GM13976 (cell line): Measurements from ENCODE around the gene GGPS1.

Experiments used
- DNase-seq: peaks from one replicate; pipeline ENCODE4 v3.0.0; 2012; ENCODE audit warnings: low spot score
- CTCF ChIP-seq: IDR thresholded peaks from 2 replicates; pipeline ENCODE4 v1.5.1; 2012; ENCODE audit warnings: borderline replicate concordance, mild to moderate bottlenecking; ENCODE audit not compliant: insufficient read depth; ENCODE audit errors: extremely low read depth, missing control alignments, control extremely low read depth
- in situ Hi-C: fragments of 300-500 bp; cut with MboI; formaldehyde crosslinking; loops from one replicate; pipeline ENCODE4 v1.12.0; 2022; ENCODE audit warnings: low sequenced_read_pairs, mixed read lengths, inconsistent platforms; ENCODE audit not compliant: unreplicated experiment

Gene GGPS1

GRCh38 chr1:235295902-235296350 is 32.4 kb upstream of the GGPS1 start:
- no peak for DNase-seq
- in situ Hi-C loops = no loop called here
- no peak for TF ChIP-seq CTCF

GRCh38 chr1:235296729-235297128 is 31.6 kb upstream of the GGPS1 start:
- TF ChIP-seq CTCF = no peak
- DNase-seq = no peak
- in situ Hi-C loops = no loop called here

- TF ChIP-seq CTCF = no peak
- DNase-seq = no peak
- in situ Hi-C loops = no loop called here
These were observed 30.8 kb upstream of the GGPS1 start for GRCh38 chr1:235297579-235297978.

GRCh38 chr1:235298758-235299157 is 29.6 kb upstream of the GGPS1 start:
- DNase-seq = no peak
- no peak for TF ChIP-seq CTCF
- in situ Hi-C loops = no loop called here

GRCh38 chr1:235299169-235299858 is 29.1 kb upstream of the GGPS1 start:
- no peak for DNase-seq
- in situ Hi-C loops = no loop called here
- no peak for TF ChIP-seq CTCF

GRCh38 chr1:235302143-235302542 is 26.2 kb upstream of the GGPS1 start:
- no peak for TF ChIP-seq CTCF
- DNase-seq = no peak
- in situ Hi-C loops = no loop called here
